Esophagus squamous epithelium (tissue), 5 donors: Measurements from ENCODE around the gene PAK2. TPM values are rescaled to one million over a fixed set of nuclear protein-coding genes. Genes with fewer than 3 reads are reported as not detected.

Source experiments
- DNase-seq: peaks from one replicate; lab custom pipeline; 2025; lab: John Stamatoyannopoulos, UW
- H3K27ac ChIP-seq, 4 donors: fragments of 200-600 bp; sonication (generic); one replicate each; pipeline ENCODE4 v1.5.1; 2016 to 2019; ENCODE audit warnings: mild to moderate bottlenecking in 1 of 4
- H3K27me3 ChIP-seq, 4 donors: fragments of 200-600 bp; sonication (generic); 1 replicate in 3 of 4; 2 replicates in 1 of 4; pipeline versions ENCODE4 v1.5.1 to v1.6.0; 2017 to 2021; ENCODE audit warnings: antibody characterized with exemption in 1 of 4
- H3K36me3 ChIP-seq, 3 donors: fragments of 200-600 bp; sonication (generic); one replicate each; pipeline ENCODE4 v1.5.1; 2016 to 2019
- H3K4me1 ChIP-seq, 3 donors: fragments of 200-600 bp; sonication (generic); one replicate each; pipeline ENCODE4 v1.5.1; 2017 to 2019
- H3K4me3 ChIP-seq, 4 donors: fragments of 200-600 bp; sonication (generic); 1 replicate in 3 of 4; 2 replicates in 1 of 4; pipeline ENCODE4 v1.5.1; 2016 to 2019; ENCODE audit warnings: mild to moderate bottlenecking in 2 of 4, moderate library complexity in 1 of 4
- H3K9me3 ChIP-seq, 3 donors: fragments of 200-600 bp; sonication (generic); one replicate each; pipeline ENCODE4 v1.5.1; 2016 to 2019
- POLR2A ChIP-seq, 4 donors: fragments of 450-650 bp; IDR thresholded peaks; one replicate each; pipeline ENCODE4 v1.6.1; 2017; ENCODE audit warnings: antibody characterized with exemption in 4 of 4, mild to moderate bottlenecking in 4 of 4, moderate library complexity in 3 of 4
- WGBS, 2 donors: methylation state at CpG; one replicate each; pipeline ENCODE4 v1.1.5; 2018; 5-methylcytosine and 5-hydroxymethylcytosine counted together
- intact Hi-C: fragments of 100-400 bp; cut with DNase I; formaldehyde crosslinking; loops from one replicate; pipeline ENCODE4 v1.15.0; 2022
- total RNA-seq, 4 donors: library from RNA; depleted of rRNA; stranded (reverse); fragments of >200 nt; gene quantifications; one replicate each; pipeline ENCODE4 v1.1.0, GENCODE V29; 2016
- TF ChIP-seq, protein P1 (sequence below), 6 experiments: fragments of 450-650 bp in 4 of 6; fragments of 200-600 bp in 2 of 6; sonication (generic) in 2 of 6; IDR thresholded peaks; one replicate each; pipeline ENCODE4 v1.5.1; 2016 to 2019; ENCODE audit warnings: antibody characterized with exemption in 6 of 6, mild to moderate bottlenecking in 4 of 6, moderate library complexity in 4 of 6
- donor health status: DM: yes; HTN: yes; CAD: no.

PAK2 gene
- total RNA-seq, 4 donors from 2014 or later, result 24.6 to 42.9 (median 38.8) TPM

DNA sequence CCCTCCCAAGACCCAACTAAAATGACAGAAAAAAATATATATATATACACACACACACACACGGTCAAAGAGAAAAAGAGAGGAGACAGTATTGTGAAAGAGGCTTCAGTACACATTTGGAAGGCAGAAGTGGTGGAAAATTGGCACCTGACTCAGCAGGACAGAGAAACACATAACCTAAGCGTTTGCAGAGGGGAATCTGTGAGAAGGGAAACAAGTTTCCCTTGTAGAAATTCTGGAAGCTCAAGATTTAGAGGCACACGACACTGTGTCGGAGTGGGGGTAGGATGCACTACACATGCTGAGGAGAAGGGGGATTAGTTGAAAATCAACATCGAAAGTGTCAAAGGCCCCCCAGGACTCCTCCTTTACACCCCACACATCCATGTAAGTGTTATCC, 53.1 kb downstream of the PAK2 start:
- H3K27me3 ChIP-seq, result no peaks in the 10 kb centered on the region
- TF ChIP-seq, protein P1, sequence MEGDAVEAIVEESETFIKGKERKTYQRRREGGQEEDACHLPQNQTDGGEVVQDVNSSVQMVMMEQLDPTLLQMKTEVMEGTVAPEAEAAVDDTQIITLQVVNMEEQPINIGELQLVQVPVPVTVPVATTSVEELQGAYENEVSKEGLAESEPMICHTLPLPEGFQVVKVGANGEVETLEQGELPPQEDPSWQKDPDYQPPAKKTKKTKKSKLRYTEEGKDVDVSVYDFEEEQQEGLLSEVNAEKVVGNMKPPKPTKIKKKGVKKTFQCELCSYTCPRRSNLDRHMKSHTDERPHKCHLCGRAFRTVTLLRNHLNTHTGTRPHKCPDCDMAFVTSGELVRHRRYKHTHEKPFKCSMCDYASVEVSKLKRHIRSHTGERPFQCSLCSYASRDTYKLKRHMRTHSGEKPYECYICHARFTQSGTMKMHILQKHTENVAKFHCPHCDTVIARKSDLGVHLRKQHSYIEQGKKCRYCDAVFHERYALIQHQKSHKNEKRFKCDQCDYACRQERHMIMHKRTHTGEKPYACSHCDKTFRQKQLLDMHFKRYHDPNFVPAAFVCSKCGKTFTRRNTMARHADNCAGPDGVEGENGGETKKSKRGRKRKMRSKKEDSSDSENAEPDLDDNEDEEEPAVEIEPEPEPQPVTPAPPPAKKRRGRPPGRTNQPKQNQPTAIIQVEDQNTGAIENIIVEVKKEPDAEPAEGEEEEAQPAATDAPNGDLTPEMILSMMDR (IDR thresholded peaks at IDR 0.05), result no peak
- TF ChIP-seq POLR2A (IDR thresholded peaks at IDR 0.05), result no peak
- peaks cover 0 to 12% (median 6%) of the 10 kb centered on the region in 3 donors for H3K4me1 ChIP-seq
- no peak for DNase-seq
- WGBS, 2 donors, result 45 to 53% methylated on average over 5 of the region's 5 CpGs
- H3K4me3 ChIP-seq, result no peak overlapping the region
- H3K9me3 ChIP-seq, result no peaks in the 10 kb centered on the region
- peaks cover 0 to 28% (median 0%) of the 10 kb centered on the region in 3 donors for H3K36me3 ChIP-seq
- intact Hi-C loops, result no loop called here
- H3K27ac ChIP-seq, result peak overlapping the region in 1 of 4 donors; percentile 30

DNA sequence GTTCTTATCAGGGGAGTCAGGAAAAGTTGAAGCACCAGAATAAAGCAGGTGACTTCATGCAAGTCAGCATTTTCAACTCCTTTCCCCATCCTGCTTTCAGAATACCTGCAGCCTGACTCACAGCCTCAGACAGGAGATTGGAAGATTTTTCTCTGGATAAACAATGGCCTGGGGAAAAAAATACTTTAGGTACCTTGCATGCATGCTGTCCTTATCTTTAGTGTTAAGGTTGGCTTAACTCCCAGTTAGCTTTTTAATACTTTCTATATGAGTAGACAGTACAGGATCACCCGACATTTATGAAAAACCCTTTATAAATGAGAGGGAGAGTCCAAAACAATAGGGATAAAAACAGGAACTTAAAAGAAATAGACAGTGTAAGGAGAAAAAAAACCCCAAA, 53.6 kb downstream of the PAK2 start:
- TF ChIP-seq, protein P1 (IDR thresholded peaks at IDR 0.05), result no peak
- no peak for TF ChIP-seq POLR2A (IDR thresholded peaks at IDR 0.05)
- H3K36me3 ChIP-seq, result peaks cover 0 to 28% (median 0%) of the 10 kb centered on the region in 3 donors
- no peaks in the 10 kb centered on the region for H3K9me3 ChIP-seq
- no peak overlapping the region for H3K4me3 ChIP-seq
- DNase-seq, result no peak
- H3K27me3 ChIP-seq, result no peaks in the 10 kb centered on the region
- peak overlapping the region in 1 of 4 donors; percentile 30 for H3K27ac ChIP-seq
- intact Hi-C loops, result no loop called here
- WGBS, 2 donors, result 33 to 35% methylated on average over 1 of the region's 1 CpG
- H3K4me1 ChIP-seq, result peaks cover 0 to 12% (median 6%) of the 10 kb centered on the region in 3 donors

DNA sequence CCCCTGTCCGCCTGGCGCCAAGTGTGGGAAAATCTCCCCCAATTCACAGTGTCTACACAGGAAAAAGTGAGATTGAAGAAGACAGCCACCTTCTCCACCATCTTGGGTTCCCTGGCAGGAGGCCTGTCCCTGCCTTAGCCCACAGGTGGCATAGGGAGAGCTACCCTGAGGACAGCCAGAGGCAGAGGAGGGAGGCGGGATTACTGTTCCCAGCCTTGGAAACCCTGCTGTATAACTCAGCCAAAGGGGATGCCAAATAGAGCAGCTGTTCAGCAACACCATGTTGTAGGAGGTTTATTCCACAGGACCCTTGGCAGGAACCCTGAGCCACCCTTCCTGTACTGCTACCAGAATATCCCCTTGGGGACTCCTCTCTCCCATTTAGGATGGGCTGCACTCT, 54.8 kb downstream of the PAK2 start:
- H3K4me1 ChIP-seq, result peaks cover 0 to 12% (median 6%) of the 10 kb centered on the region in 3 donors
- no peak overlapping the region for H3K27ac ChIP-seq
- TF ChIP-seq POLR2A (IDR thresholded peaks at IDR 0.05), result no peak
- TF ChIP-seq, protein P1 (IDR thresholded peaks at IDR 0.05), result no peak
- 80 to 100% methylated on average over 1 to 2 of the region's 3 CpGs for WGBS, 2 donors
- intact Hi-C loops, result no loop called here
- peaks cover 0 to 30% (median 0%) of the 10 kb centered on the region in 3 donors for H3K36me3 ChIP-seq
- DNase-seq, result no peak
- H3K4me3 ChIP-seq, result no peak overlapping the region
- no peaks in the 10 kb centered on the region for H3K27me3 ChIP-seq
- H3K9me3 ChIP-seq, result no peaks in the 10 kb centered on the region

DNA sequence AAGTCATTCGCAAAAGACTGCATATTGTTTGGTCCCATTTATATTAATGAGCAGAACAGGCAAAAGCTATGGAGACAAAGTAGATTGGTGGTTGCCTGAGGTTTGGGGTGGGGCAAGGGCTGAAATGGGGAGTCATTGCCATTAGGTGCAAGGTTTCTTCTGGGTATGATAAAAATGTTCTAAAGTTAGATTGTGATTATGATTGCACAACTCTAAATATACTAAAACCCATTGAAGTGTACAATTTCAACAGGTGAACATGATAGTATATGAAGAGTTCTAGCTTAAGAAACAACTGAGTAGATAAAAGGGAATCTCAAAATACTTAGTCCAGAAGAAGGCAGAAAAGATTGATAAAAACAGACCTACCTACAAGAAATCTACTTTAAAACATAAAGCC, 56.7 kb downstream of the PAK2 start:
- H3K27ac ChIP-seq, result no peak overlapping the region
- H3K4me3 ChIP-seq, result no peak overlapping the region
- DNase-seq, result no peak
- H3K4me1 ChIP-seq, result peaks cover 0 to 12% (median 6%) of the 10 kb centered on the region in 3 donors
- no peak for TF ChIP-seq POLR2A (IDR thresholded peaks at IDR 0.05)
- TF ChIP-seq, protein P1 (IDR thresholded peaks at IDR 0.05), result no peak
- H3K9me3 ChIP-seq, result no peaks in the 10 kb centered on the region
- H3K27me3 ChIP-seq, result no peaks in the 10 kb centered on the region
- intact Hi-C loops, result no loop called here
- 87 to 100% methylated on average over 1 of the region's 1 CpG for WGBS, 2 donors
- peaks cover 0 to 29% (median 0%) of the 10 kb centered on the region in 3 donors for H3K36me3 ChIP-seq

DNA sequence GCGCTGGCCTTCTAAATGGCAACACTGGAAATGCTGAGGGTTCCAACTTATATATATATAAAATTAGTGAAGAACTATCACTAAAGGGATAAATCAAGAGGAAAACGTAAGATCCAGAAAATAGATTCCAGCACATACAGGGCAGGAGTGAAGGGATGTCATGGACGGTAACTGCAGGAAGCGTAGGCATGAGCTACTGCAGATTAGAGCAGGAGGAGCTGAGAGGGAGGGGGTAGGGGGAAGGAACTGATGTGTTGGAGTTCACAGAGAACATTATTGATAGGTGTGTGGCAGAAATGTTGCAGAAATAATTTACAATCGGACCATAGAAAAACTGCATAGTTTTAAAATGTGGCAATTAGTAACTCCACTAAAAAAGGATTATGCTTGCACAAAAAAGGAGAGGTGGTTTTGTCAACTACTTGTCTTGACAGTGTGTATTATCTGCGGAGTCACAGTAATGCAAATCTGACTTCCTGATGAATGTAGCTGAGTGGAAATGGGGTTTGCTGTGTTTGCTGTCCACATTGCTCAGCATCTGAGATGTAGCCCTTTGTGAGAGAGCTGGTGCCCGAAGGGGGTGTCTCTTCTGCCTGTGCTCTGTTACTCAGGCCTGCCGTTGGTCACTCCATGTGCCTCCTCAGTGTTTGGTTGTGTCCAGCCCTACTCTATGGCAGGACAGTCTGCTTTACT, 61.2 kb downstream of the PAK2 start:
- no peak for DNase-seq
- Histone ChIP-seq H3K27ac (no peak overlapping the region), H3K4me3 (no peak overlapping the region), H3K4me1 (no peaks in the 10 kb centered on the region), H3K9me3 (no peaks in the 10 kb centered on the region), H3K27me3 (no peaks in the 10 kb centered on the region), H3K36me3 (peaks cover 0 to 55% (median 25%) of the 10 kb centered on the region in 3 donors)
- WGBS, 2 donors, result 82 to 89% methylated on average over 8 of the region's 8 CpGs
- TF ChIP-seq, protein P1 (IDR thresholded peaks at IDR 0.05), result no peak
- TF ChIP-seq POLR2A (IDR thresholded peaks at IDR 0.05), result no peak
- intact Hi-C loops, result no loop called here
